Cortex of kidney (tissue), 1 donor: ENCODE data around the gene CCP110.
A peak's percentile ranks its signal among the peaks of the same experiment; 100 is the strongest.

Experiments
- DNase-seq: peaks from one replicate; lab custom pipeline; 2025; lab: John Stamatoyannopoulos, UW

CCP110 gene

GRCh38 chr16:19523559-19524355, at the start of gene CCP110:
TSS of gene CCP110 (plus strand) at chr16:19523942. CDS start at chr16:19527882, 3,940 bp downstream.
- peak; percentile 38 for DNase-seq

GRCh38 chr16:19474617-19475016, 49.1 kb upstream of the CCP110 start:
- DNase-seq: no peak

- no peak for DNase-seq
Measured at GRCh38 chr16:19478505-19478904, 45.2 kb upstream of the CCP110 start.

GRCh38 chr16:19479302-19479721, 44.4 kb upstream of the CCP110 start:
- no peak for DNase-seq

- no peak for DNase-seq
Measured at GRCh38 chr16:19481296-19481695, 42.4 kb upstream of the CCP110 start.

- DNase-seq: no peak
Measured at GRCh38 chr16:19481769-19482168, 42.0 kb upstream of the CCP110 start.

GRCh38 chr16:19482291-19482690, 41.5 kb upstream of the CCP110 start:
- no peak for DNase-seq

- no peak for DNase-seq
Measured at GRCh38 chr16:19484096-19484495, 39.6 kb upstream of the CCP110 start.

GRCh38 chr16:19485611-19486010, 38.1 kb upstream of the CCP110 start:
- no peak for DNase-seq

GRCh38 chr16:19486051-19486450, 37.7 kb upstream of the CCP110 start:
- no peak for DNase-seq

- no peak for DNase-seq
Measured at GRCh38 chr16:19486750-19487325, 36.9 kb upstream of the CCP110 start.

GRCh38 chr16:19488213-19488640, 35.5 kb upstream of the CCP110 start:
- no peak for DNase-seq

- no peak for DNase-seq
Measured at GRCh38 chr16:19490619-19491018, 33.1 kb upstream of the CCP110 start.

GRCh38 chr16:19497176-19497575, 26.6 kb upstream of the CCP110 start:
- no peak for DNase-seq

- no peak for DNase-seq
Measured at GRCh38 chr16:19499006-19499405, 24.7 kb upstream of the CCP110 start.

- no peak for DNase-seq
Measured at GRCh38 chr16:19499481-19499880, 24.3 kb upstream of the CCP110 start.

GRCh38 chr16:19502395-19503131, 21.2 kb upstream of the CCP110 start:
- DNase-seq: no peak

- no peak for DNase-seq
Measured at GRCh38 chr16:19503461-19504075, 20.2 kb upstream of the CCP110 start.

- no peak for DNase-seq
Measured at GRCh38 chr16:19505600-19506303, 18.0 kb upstream of the CCP110 start.

GRCh38 chr16:19506965-19507364, 16.8 kb upstream of the CCP110 start:
- DNase-seq: no peak

GRCh38 chr16:19507867-19508266, 15.9 kb upstream of the CCP110 start:
- no peak for DNase-seq

GRCh38 chr16:19512297-19512696, 11.4 kb upstream of the CCP110 start:
- no peak for DNase-seq
